RWPE1 (cell line): ENCODE measurements around the gene YWHAB.

Source experiments
- CTCF ChIA-PET: fragments of 350-600 bp; sonication (Branson Sonifier 250); formaldehyde crosslinking; extraction: SDS; loops from one replicate; lab custom pipeline; 2021; lab: Yijun Ruan, JAX
- POLR2A ChIA-PET: fragments of 400-600 bp; formaldehyde crosslinking; extraction: SDS; loops from one replicate; lab custom pipeline; 2020; ENCODE audit warnings: antibody characterized with exemption; ENCODE audit not compliant: low non-redundant PET; lab: Yijun Ruan, JAX
- DNase-seq: peaks from one replicate; pipeline ENCODE4 v3.0.0; 2012; ENCODE audit warnings: low spot score
- H3K27ac ChIP-seq: fragments of 450-650 bp; 2 replicates; pipeline ENCODE4 v1.5.1; 2017
- TF ChIP-seq, protein P1 (sequence below): fragments of 450-650 bp; conservative IDR thresholded peaks from 2 replicates; pipeline ENCODE4 v1.5.1; 2017; ENCODE audit warnings: low read depth, mild to moderate bottlenecking

The YWHAB gene

DNA sequence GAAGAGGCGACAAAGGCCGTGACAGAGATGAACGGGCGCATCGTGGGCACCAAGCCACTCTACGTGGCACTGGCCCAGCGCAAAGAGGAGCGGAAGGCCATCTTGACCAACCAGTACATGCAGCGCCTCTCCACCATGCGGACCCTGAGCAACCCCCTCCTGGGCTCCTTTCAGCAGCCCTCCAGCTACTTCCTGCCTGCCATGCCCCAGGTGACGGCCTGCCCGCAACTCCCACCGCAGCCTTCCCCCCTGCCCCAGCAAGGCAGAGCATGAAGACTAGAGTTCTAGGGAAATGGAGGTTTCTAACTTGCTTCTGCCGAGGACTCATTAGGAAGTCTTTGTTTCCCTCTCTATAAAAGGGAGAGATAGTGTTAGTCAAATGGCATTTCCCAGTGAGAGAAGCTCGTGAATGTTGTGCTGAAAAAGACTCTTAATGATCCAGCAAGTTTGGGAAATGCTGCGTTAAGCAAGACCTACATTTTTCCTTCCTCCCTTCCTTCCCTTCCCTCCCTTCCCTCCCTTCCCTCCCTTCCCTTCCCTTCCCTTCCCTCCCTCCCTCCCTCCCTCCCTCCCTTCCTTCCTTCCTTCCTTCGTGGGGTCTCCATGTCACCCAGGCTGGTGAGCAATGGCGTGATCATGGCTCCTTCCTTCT is 45.1 kb downstream of the YWHAB start:
- ChIA-PET POLR2A (interaction anchor here (0.8 to 1.2 kb wide), 2 partner anchors 9 to 12 kb away, joined by 3 read pairs; no protein-coding TSS in a partner anchor), CTCF (interaction anchor here (0.8 kb wide), 1 partner anchor 80 kb away, joined by 3 read pairs; no protein-coding TSS in a partner anchor)
- no peak for DNase-seq
- TF ChIP-seq, protein P1, sequence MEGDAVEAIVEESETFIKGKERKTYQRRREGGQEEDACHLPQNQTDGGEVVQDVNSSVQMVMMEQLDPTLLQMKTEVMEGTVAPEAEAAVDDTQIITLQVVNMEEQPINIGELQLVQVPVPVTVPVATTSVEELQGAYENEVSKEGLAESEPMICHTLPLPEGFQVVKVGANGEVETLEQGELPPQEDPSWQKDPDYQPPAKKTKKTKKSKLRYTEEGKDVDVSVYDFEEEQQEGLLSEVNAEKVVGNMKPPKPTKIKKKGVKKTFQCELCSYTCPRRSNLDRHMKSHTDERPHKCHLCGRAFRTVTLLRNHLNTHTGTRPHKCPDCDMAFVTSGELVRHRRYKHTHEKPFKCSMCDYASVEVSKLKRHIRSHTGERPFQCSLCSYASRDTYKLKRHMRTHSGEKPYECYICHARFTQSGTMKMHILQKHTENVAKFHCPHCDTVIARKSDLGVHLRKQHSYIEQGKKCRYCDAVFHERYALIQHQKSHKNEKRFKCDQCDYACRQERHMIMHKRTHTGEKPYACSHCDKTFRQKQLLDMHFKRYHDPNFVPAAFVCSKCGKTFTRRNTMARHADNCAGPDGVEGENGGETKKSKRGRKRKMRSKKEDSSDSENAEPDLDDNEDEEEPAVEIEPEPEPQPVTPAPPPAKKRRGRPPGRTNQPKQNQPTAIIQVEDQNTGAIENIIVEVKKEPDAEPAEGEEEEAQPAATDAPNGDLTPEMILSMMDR = no peak
- H3K27ac ChIP-seq = no peak overlapping the region

DNA sequence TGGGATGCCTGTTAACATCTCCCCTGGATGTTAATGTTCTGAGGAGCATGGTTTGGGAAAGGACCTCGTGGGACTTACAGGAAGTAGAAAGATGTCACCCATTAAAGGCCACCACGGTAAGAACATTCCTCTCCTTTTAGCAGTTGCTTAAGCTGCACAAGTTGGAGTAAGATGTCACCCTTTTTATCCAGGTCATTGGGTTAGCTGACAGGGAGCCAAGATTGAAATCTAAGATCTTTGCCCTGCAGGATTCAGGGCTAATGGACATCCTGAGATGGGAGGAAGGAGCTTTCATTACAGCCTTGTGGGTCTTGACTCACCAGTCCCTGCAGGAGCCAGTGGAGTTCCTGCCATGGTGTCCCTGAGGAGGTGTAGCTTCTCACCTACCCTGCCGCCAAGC is 46.4 kb downstream of the YWHAB start:
- no peak overlapping the region for H3K27ac ChIP-seq
- ChIA-PET POLR2A (interaction anchor here (0.6 to 1.2 kb wide), 4 partner anchors 8 to 164 kb away, joined by 3 to 4 read pairs (median 4); no protein-coding TSS in a partner anchor), CTCF (no interaction called here)
- TF ChIP-seq, protein P1 = no peak
- no peak for DNase-seq

DNA sequence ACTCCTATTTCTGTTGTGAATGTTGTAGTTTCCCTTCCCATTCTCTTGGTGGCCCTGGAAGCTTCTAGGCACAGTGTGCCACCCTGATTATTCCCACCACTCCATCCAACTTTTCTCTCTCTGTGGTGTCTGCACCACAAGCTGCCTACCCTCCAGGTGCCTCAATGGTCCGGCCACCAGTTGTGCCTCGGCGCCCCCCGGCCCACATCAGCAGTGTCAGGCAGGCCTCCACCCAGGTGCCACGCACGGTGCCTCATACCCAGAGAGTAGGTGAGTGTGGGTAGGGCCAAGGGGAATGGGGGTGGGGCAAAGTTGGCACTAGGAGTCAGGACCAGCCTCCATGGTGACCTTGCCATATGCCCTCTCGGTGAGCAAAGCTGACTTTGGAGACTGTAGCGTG is 47.4 kb downstream of the YWHAB start:
- no peak overlapping the region for H3K27ac ChIP-seq
- ChIA-PET CTCF (interaction anchor here (0.7 kb wide), 2 partner anchors 31 to 426 kb away, joined by 3 read pairs; no protein-coding TSS in a partner anchor), POLR2A (interaction anchor here (0.5 to 0.6 kb wide), 3 partner anchors 9 to 359 kb away, joined by 3 to 7 read pairs (median 3); no protein-coding TSS in a partner anchor)
- TF ChIP-seq, protein P1 = no peak
- no peak for DNase-seq

DNA sequence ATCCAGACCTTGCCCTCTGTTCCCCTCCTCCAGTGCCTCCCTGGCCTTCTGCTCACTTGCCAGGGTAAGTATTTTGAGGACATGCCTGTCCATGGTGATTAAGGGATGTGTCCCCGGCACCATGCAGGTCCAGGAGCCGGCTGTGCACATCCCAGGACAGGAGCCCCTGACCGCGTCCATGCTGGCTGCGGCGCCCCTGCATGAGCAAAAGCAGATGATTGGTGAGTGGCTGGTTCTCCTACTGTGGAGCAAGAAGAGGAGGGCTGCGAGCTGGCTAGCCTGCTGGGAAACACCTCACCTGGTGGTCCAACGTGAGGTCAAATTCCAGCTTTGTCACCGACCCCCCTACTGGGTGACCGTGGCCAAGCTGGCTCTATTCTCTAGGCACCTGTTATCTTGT is 51.0 kb downstream of the YWHAB start:
- TF ChIP-seq, protein P1 = no peak
- no peak overlapping the region for H3K27ac ChIP-seq
- DNase-seq = no peak
- CTCF ChIA-PET = interaction anchor here (0.5 to 0.6 kb wide), 2 partner anchors 54 to 334 kb away, joined by 3 to 4 read pairs; no protein-coding TSS in a partner anchor
- POLR2A ChIA-PET = no interaction called here

DNA sequence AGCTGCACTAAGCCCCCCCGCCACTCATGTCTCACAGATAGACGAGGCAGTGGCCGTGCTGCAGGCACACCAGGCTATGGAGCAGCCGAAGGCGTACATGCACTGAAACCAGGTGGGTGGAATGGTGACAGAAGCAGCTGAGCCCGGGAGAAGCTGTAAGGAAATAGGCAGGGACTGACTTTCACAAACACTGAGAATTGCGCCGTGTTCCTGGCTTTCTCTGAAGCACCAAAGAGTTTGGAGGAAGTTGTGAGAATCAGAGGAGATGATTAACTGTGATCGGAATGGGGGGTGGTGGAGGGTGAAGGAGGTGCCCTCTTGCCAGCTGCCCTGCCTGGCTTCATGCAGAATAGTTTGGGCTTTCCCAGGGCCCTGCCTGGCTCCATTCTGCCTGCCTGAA is 53.1 kb downstream of the YWHAB start:
- DNase-seq = no peak
- TF ChIP-seq, protein P1 = no peak
- peak overlapping the region; percentile 24 for H3K27ac ChIP-seq
- CTCF ChIA-PET = interaction anchor here (0.8 kb wide), 1 partner anchor 20 kb away, joined by 3 read pairs; no protein-coding TSS in a partner anchor
- POLR2A ChIA-PET = no interaction called here

DNA sequence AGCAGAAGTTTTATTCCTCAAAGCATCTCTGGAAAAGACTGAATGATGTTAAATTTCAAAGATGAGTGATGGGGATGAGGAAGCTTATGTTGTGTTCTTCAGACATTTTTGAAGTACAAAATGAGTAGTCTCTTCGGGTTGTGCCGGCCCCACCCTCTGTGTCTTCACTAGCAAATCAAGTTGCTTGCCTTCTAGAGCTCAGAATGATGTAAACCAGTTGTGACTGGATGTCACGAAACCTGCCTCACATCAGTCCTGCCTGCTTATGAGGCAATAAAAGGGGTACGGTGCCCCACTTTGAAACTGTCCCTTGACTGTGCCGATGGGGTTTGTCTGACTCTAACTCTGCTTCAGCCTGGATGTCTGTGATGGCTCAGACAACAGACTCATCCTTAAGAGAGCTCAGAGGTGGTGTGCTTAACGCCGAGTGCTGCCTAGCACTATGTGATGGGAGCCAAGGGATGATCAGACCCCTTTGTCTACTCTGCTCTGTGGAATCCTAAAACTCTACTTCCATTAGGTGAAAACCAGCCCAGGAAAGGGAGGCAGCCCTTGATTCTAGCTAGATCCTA is 55.7 kb downstream of the YWHAB start:
- CTCF ChIA-PET = interaction anchor here (0.5 to 1.3 kb wide), 5 partner anchors 74 to 352 kb away, joined by 3 to 5 read pairs (median 3); no protein-coding TSS in a partner anchor
- no peak for DNase-seq
- POLR2A ChIA-PET = interaction anchor here (0.6 kb wide), 1 partner anchor 533 kb away, joined by 8 read pairs; no protein-coding TSS in a partner anchor
- no peak overlapping the region for H3K27ac ChIP-seq
- TF ChIP-seq, protein P1 = no peak
